ENCODE results near the gene NDUFA7. TPM values are rescaled to one million over a fixed set of nuclear protein-coding genes. Genes with fewer than 3 reads are reported as not detected.

The NDUFA7 gene
- total RNA-seq, 4 donors from 2014 or later: 11.2 to 40.0 (median 18.6) TPM

- Histone ChIP-seq H3K27me3 (peaks cover 29% of the 10 kb centered on the region), H3K27ac (peak overlapping the region; percentile 76 to 94 (median 84)), H3K36me3 (no peaks in the 10 kb centered on the region), H3K4me1 (peaks cover 18 to 56% (median 45%) of the 10 kb centered on the region in 4 donors), H3K4me3 (no peak overlapping the region), H3K9me3 (no peaks in the 10 kb centered on the region)
- intact Hi-C loops (cut with DNase I; ENCODE audit: low total_unique reads) (loop anchor here (1.0 to 10.0 kb wide), 2 partner anchors 28 to 83 kb away; partner anchors contain the start of genes HNRNPM and RAB11B), in situ Hi-C loops (cut with MboI; ENCODE audit: low pct_ligation_motif_present in 1 of 4, low pct_unique_long_range_greater_than_20kb in 1 of 4, low sequenced_read_pairs in 3 of 4) (no loop called here)
- 26 to 39% methylated on average over 8 to 12 of the region's 12 CpGs for WGBS, 2 donors (ENCODE audit: low coverage in 1 of 2)
- TF ChIP-seq CTCF (IDR thresholded peaks at IDR 0.05) (no peak), POLR2A (IDR thresholded peaks at IDR 0.05) (peak; percentile 23), POLR2AphosphoS5 (IDR thresholded peaks at IDR 0.05) (peak; percentile 83 to 87 (median 84))
- DNase-seq: peak; percentile 93
These were observed 41.0 kb upstream of the NDUFA7 start for GRCh38 chr19:8361921-8362793.

- DNase-seq: no peak
- no peaks in the 10 kb centered on the region for H3K9me3 ChIP-seq
- 87 to 92% methylated on average over 6 to 8 of the region's 8 CpGs for WGBS, 2 donors (ENCODE audit: low coverage in 1 of 2)
- intact Hi-C loops (cut with DNase I; ENCODE audit: low total_unique reads) (loop anchor here (10.0 kb wide), 1 partner anchor 85 kb away; the partner anchor contains the start of gene HNRNPM), in situ Hi-C loops (cut with MboI; ENCODE audit: low pct_ligation_motif_present in 1 of 4, low pct_unique_long_range_greater_than_20kb in 1 of 4, low sequenced_read_pairs in 3 of 4) (no loop called here)
- H3K27ac ChIP-seq: no peak overlapping the region
- H3K4me3 ChIP-seq: no peak overlapping the region
- H3K4me1 ChIP-seq: peaks cover 13 to 40% (median 35%) of the 10 kb centered on the region in 4 donors
- no peaks in the 10 kb centered on the region for H3K36me3 ChIP-seq
- TF ChIP-seq EP300 (IDR thresholded peaks at IDR 0.05; ENCODE audit: low read depth): no peak
- no peak for TF ChIP-seq POLR2AphosphoS5 (IDR thresholded peaks at IDR 0.05)
- TF ChIP-seq POLR2A (IDR thresholded peaks at IDR 0.05): no peak
- TF ChIP-seq CTCF (IDR thresholded peaks at IDR 0.05): no peak
- peaks cover 25% of the 10 kb centered on the region for H3K27me3 ChIP-seq
These were observed 39.0 kb upstream of the NDUFA7 start for GRCh38 chr19:8360196-8360595.

GRCh38 chr19:8358948-8359347 is 37.8 kb upstream of the NDUFA7 start:
- Histone ChIP-seq H3K27me3 (peaks cover 12% of the 10 kb centered on the region), H3K9me3 (no peaks in the 10 kb centered on the region), H3K27ac (no peak overlapping the region), H3K4me3 (no peak overlapping the region), H3K4me1 (peaks cover 13 to 33% (median 27%) of the 10 kb centered on the region in 4 donors), H3K36me3 (no peaks in the 10 kb centered on the region)
- TF ChIP-seq CTCF (IDR thresholded peaks at IDR 0.05) (no peak), POLR2AphosphoS5 (IDR thresholded peaks at IDR 0.05) (no peak), EP300 (IDR thresholded peaks at IDR 0.05; ENCODE audit: low read depth) (no peak), POLR2A (IDR thresholded peaks at IDR 0.05) (no peak)
- intact Hi-C loops (cut with DNase I; ENCODE audit: low total_unique reads) (loop anchor here (10.0 kb wide), 1 partner anchor 146 kb away; the partner anchor contains the start of gene PRAM1), in situ Hi-C loops (cut with MboI; ENCODE audit: low pct_ligation_motif_present in 1 of 4, low pct_unique_long_range_greater_than_20kb in 1 of 4, low sequenced_read_pairs in 3 of 4) (loop anchor here in 2 of 4 donors (10.0 kb wide), 2 partner anchors 46 to 146 kb away; partner anchors contain the start of gene PRAM1 (in 2 of the 2))
- no peak for DNase-seq
- WGBS, 2 donors (ENCODE audit: low coverage in 1 of 2): 55 to 87% methylated on average over 2 to 6 of the region's 6 CpGs

- TF ChIP-seq POLR2AphosphoS5 (IDR thresholded peaks at IDR 0.05) (no peak), CTCF (IDR thresholded peaks at IDR 0.05) (no peak), POLR2A (IDR thresholded peaks at IDR 0.05) (no peak), EP300 (IDR thresholded peaks at IDR 0.05; ENCODE audit: low read depth) (no peak)
- Histone ChIP-seq H3K4me1 (peaks cover 4 to 27% (median 13%) of the 10 kb centered on the region in 4 donors), H3K27ac (no peak overlapping the region), H3K4me3 (no peak overlapping the region), H3K9me3 (no peaks in the 10 kb centered on the region), H3K27me3 (peaks cover 13% of the 10 kb centered on the region), H3K36me3 (no peaks in the 10 kb centered on the region)
- in situ Hi-C loops (cut with MboI; ENCODE audit: low pct_ligation_motif_present in 1 of 4, low pct_unique_long_range_greater_than_20kb in 1 of 4, low sequenced_read_pairs in 3 of 4): loop anchor here in 2 of 4 donors (10.0 kb wide), 2 partner anchors 48 to 148 kb away; partner anchors contain the start of gene PRAM1 (in 2 of the 2)
- intact Hi-C loops (cut with DNase I; ENCODE audit: low total_unique reads): loop anchor here (10.0 kb wide), 1 partner anchor 148 kb away; the partner anchor contains the start of gene PRAM1
- 29 to 69% methylated on average over 1 to 4 of the region's 4 CpGs for WGBS, 2 donors (ENCODE audit: low coverage in 1 of 2)
- DNase-seq: no peak
These were observed 35.9 kb upstream of the NDUFA7 start for GRCh38 chr19:8357007-8357521.
